ENCODE data around the gene ANAPC15.
A peak's percentile ranks its signal among the peaks of the same experiment; 100 is the strongest.

- TF ChIP-seq CTCF (IDR thresholded peaks at IDR 0.05; ENCODE audit: low read depth, low read length, missing input control) (no peak), TAF1 (conservative IDR thresholded peaks at IDR 0.05) (peak; percentile 16), JUND (IDR thresholded peaks at IDR 0.05) (peak; percentile 38 to 59), YY1 (IDR thresholded peaks at IDR 0.05) (peak; percentile 97), SP1 (IDR thresholded peaks at IDR 0.05) (peak; percentile 78), RAD21 (IDR thresholded peaks at IDR 0.05) (peak; percentile 20 to 44), GABPA (IDR thresholded peaks at IDR 0.05 in 1 of 2, conservative IDR thresholded peaks at IDR 0.05 in 1 of 2) (peak; percentile 70 to 94), RXRA (IDR thresholded peaks at IDR 0.05) (peak; percentile 22 to 58)
Observed at GRCh38 chr11:72080326-72081183, 31.9 kb downstream of the ANAPC15 start, which contains the start of the genes LRRC51 and NUMA1.

All from liver (tissue), 3 donors.